Pericardium fibroblast (primary cell): ENCODE results near the gene OR10J1. TPM values are rescaled to one million over a fixed set of nuclear protein-coding genes. Genes with fewer than 3 reads are reported as not detected.

Experiments
- total RNA-seq: library from RNA; depleted of rRNA; stranded (reverse); fragments of >200 nt; gene quantifications from 2 replicates; pipeline ENCODE4 v1.2.3, GENCODE V29; 2015

OR10J1 gene
- total RNA-seq: not detected in 2 replicates

GRCh38 chr1:159439422-159439821, at the start of gene OR10J1:
OR10J1 (plus strand) TSS chr1:159439722; CDS start chr1:159439792, 70 bp downstream.

GRCh38 chr1:159431904-159432303, 7.6 kb upstream of the OR10J1 start, which contains the start of gene OR10J4:
OR10J4 (plus strand) TSS chr1:159432204.

Other genes starting within 250 kb of the OR10J1 start
- 2.9 and 10.7 TPM in 2 replicates for gene ACKR1, start 234.8 kb upstream of the OR10J1 start, total RNA-seq
- gene FCER1A, start 137.4 kb upstream of the OR10J1 start, total RNA-seq: not detected in 2 replicates
- not detected in 2 replicates for gene OR10J4, start 7.5 kb upstream of the OR10J1 start, total RNA-seq
- gene OR10J5, start 96.3 kb downstream of the OR10J1 start, total RNA-seq: not detected in 2 replicates
- gene APCS, start 148.1 kb downstream of the OR10J1 start, total RNA-seq: not detected in 2 replicates